IMR-90 (cell line): ENCODE measurements around the gene USP12. TPM values are rescaled to one million over a fixed set of nuclear protein-coding genes. Genes with fewer than 3 reads are reported as not detected.

ENCODE experiments used
- ATAC-seq: fragments of 200-7000 bp; cut with Tn5 transposase; 2 replicates; pipeline ENCODE4 v1.9.1; 2020; ENCODE audit warnings: low read depth, mild to moderate bottlenecking, moderate library complexity
- BruUV-seq: library from RNA; stranded (reverse); fragments of 400-500 nt; replicated peaks from 2 replicates; lab custom pipeline; 2021; lab: Mats Ljungman, UMichigan
- CTCF ChIA-PET: fragments of 300-600 bp; formaldehyde crosslinking; extraction: SDS; loops from one replicate; lab custom pipeline; 2021; ENCODE audit warnings: antibody characterized with exemption; lab: Yijun Ruan, JAX
- POLR2A ChIA-PET: fragments of 300-600 bp; sonication (Branson Sonifier 250); formaldehyde crosslinking; loops from one replicate; lab custom pipeline; 2022; ENCODE audit warnings: antibody characterized with exemption; ENCODE audit not compliant: unreplicated experiment; lab: Charles Lee
- DNase-seq: peaks from one replicate; pipeline ENCODE4 v3.0.0; 2013
- H2AFZ ChIP-seq: replicated peaks from 2 replicates; pipeline ENCODE3; 2013; ENCODE audit warnings: low read length, mild to moderate bottlenecking; ENCODE audit not compliant: poor library complexity
- H2AK5ac ChIP-seq: 2 replicates; pipeline ENCODE4 v1.6.1; 2013; ENCODE audit warnings: low read depth, low read length, inconsistent platforms
- H2AK9ac ChIP-seq: replicated peaks from 2 replicates; pipeline ENCODE3; 2013; ENCODE audit warnings: mild to moderate bottlenecking, low read depth, low read length, moderate library complexity; ENCODE audit not compliant: poor library complexity
- H2BK120ac ChIP-seq: 2 replicates; pipeline ENCODE4 v1.6.1; 2013; ENCODE audit warnings: low read depth, low read length, inconsistent platforms
- H2BK15ac ChIP-seq: 3 replicates; pipeline ENCODE4 v1.6.1; 2013; ENCODE audit warnings: low read depth, low read length, inconsistent platforms
- H2BK20ac ChIP-seq: 2 replicates; pipeline ENCODE4 v1.6.1; 2013; ENCODE audit warnings: low read depth, mild to moderate bottlenecking, inconsistent platforms, low read length, moderate library complexity
- H2BK5ac ChIP-seq: 2 replicates; pipeline ENCODE4 v1.6.1; 2013; ENCODE audit warnings: mild to moderate bottlenecking, low read depth, low read length, inconsistent platforms; ENCODE audit not compliant: poor library complexity, severe bottlenecking
- H3K14ac ChIP-seq: replicated peaks from 2 replicates; pipeline ENCODE4 v1.6.1; 2013; ENCODE audit warnings: low read depth, low read length, inconsistent platforms
- H3K18ac ChIP-seq: 2 replicates; pipeline ENCODE4 v1.6.1; 2013; ENCODE audit warnings: low read depth, low read length, control low read depth
- H3K23ac ChIP-seq: 2 replicates; pipeline ENCODE4 v1.6.1; 2013; ENCODE audit warnings: low read depth, low read length, inconsistent platforms
- H3K27ac ChIP-seq: 2 replicates; pipeline ENCODE4 v1.5.1; 2013; ENCODE audit warnings: mild to moderate bottlenecking, control low read depth, low read length; ENCODE audit not compliant: insufficient read depth
- H3K27me3 ChIP-seq: 2 replicates; pipeline ENCODE4 v1.6.1; 2013; ENCODE audit warnings: low read length; ENCODE audit not compliant: control insufficient read depth, insufficient read depth
- H3K36me3 ChIP-seq: 2 replicates; pipeline ENCODE4 v1.6.1; 2013; ENCODE audit warnings: low read length, mixed read lengths; ENCODE audit not compliant: control insufficient read depth, insufficient read depth
- H3K4ac ChIP-seq: 2 replicates; pipeline ENCODE4 v1.6.1; 2013; ENCODE audit warnings: low read depth, low read length, inconsistent platforms
- H3K4me1 ChIP-seq: 2 replicates; pipeline ENCODE4 v1.6.1; 2013; ENCODE audit warnings: low read length, mixed read lengths; ENCODE audit not compliant: control insufficient read depth, insufficient read depth
- H3K4me2 ChIP-seq: 2 replicates; pipeline ENCODE4 v1.6.1; 2013; ENCODE audit warnings: low read depth, mild to moderate bottlenecking, control low read depth, low read length, moderate library complexity
- H3K4me3 ChIP-seq: 2 replicates; pipeline ENCODE4 v1.5.1; 2013; ENCODE audit warnings: low read depth, mild to moderate bottlenecking, control low read depth, low read length, moderate library complexity; ENCODE audit not compliant: insufficient read depth
- H3K56ac ChIP-seq: 2 replicates; pipeline ENCODE4 v1.6.1; 2013; ENCODE audit warnings: low read length, inconsistent platforms; ENCODE audit not compliant: insufficient read depth; ENCODE audit errors: extremely low read depth
- H3K79me1 ChIP-seq, 2 experiments: 2 replicates each; pipeline ENCODE4 v1.6.1; 2013; ENCODE audit warnings: low read length in 2 of 2, inconsistent platforms in 1 of 2, low read depth in 1 of 2
- H3K9ac ChIP-seq: 2 replicates; pipeline ENCODE4 v1.6.1; 2013; ENCODE audit warnings: low read depth, low read length, control low read depth
- H3K9me1 ChIP-seq: 2 replicates; pipeline ENCODE4 v1.6.1; 2013; ENCODE audit warnings: low read length, inconsistent platforms; ENCODE audit not compliant: insufficient read depth
- H3K9me3 ChIP-seq: 2 replicates; pipeline ENCODE4 v1.6.1; 2013; ENCODE audit warnings: low read length; ENCODE audit not compliant: control insufficient read depth, insufficient read depth
- H4K20me1 ChIP-seq: 2 replicates; pipeline ENCODE4 v1.6.1; 2013; ENCODE audit warnings: low read length, inconsistent platforms; ENCODE audit not compliant: insufficient read depth
- H4K5ac ChIP-seq: 2 replicates; pipeline ENCODE4 v1.6.1; 2013; ENCODE audit warnings: mild to moderate bottlenecking, low read depth, low read length, control low read depth
- H4K8ac ChIP-seq, 2 experiments: 2 replicates each; pipeline ENCODE4 v1.6.1; 2013; ENCODE audit warnings: low read depth in 2 of 2, low read length in 2 of 2, control low read depth in 1 of 2, inconsistent platforms in 1 of 2
- H4K91ac ChIP-seq: 2 replicates; pipeline ENCODE4 v1.6.1; 2013; ENCODE audit warnings: low read depth, low read length, inconsistent platforms; ENCODE audit not compliant: insufficient read depth
- CHD1 ChIP-seq: IDR thresholded peaks from 2 replicates; pipeline ENCODE4 v1.6.1; 2012; ENCODE audit warnings: low read depth, low read length, improper control_type of control experiment
- FOS ChIP-seq: fragments of 150-350 bp; IDR thresholded peaks from 2 replicates; pipeline ENCODE4 v1.6.1; 2016; ENCODE audit warnings: low read depth, low read length
- MXI1 ChIP-seq: IDR thresholded peaks from 2 replicates; pipeline ENCODE4 v1.6.1; 2012; ENCODE audit warnings: low read depth, mild to moderate bottlenecking, low read length, moderate library complexity, borderline replicate concordance
- RAD21 ChIP-seq: IDR thresholded peaks from 2 replicates; pipeline ENCODE4 v1.6.1; 2012; ENCODE audit warnings: low read length, improper control_type of control experiment
- RCOR1 ChIP-seq: IDR thresholded peaks from 2 replicates; pipeline ENCODE4 v1.6.1; 2012; ENCODE audit warnings: mild to moderate bottlenecking, low read length, improper control_type of control experiment; ENCODE audit not compliant: insufficient replicate concordance
- RFX5 ChIP-seq: IDR thresholded peaks from 2 replicates; pipeline ENCODE4 v1.8.0; 2012; ENCODE audit warnings: low read depth, mild to moderate bottlenecking, low read length, moderate library complexity
- SMC3 ChIP-seq: fragments of 150-350 bp; IDR thresholded peaks from 2 replicates; pipeline ENCODE4 v1.6.1; 2016; ENCODE audit warnings: low read depth, mild to moderate bottlenecking, antibody characterized with exemption, low read length, moderate library complexity
- USF2 ChIP-seq: fragments of 150-350 bp; IDR thresholded peaks from 2 replicates; pipeline ENCODE4 v1.6.1; 2017; ENCODE audit warnings: mild to moderate bottlenecking, antibody characterized with exemption, low read length, low read depth
- WGBS, 2 experiments: methylation state at CpG; one replicate each; pipeline versions ENCODE4 v1.1.5 to v1.1.7; 2013; ENCODE audit warnings: missing lambda C conversion rate in 2 of 2; ENCODE audit not compliant: insufficient read length in 1 of 2; ENCODE audit errors: extremely low coverage in 2 of 2; 5-methylcytosine and 5-hydroxymethylcytosine counted together
- dilution Hi-C: fragments of 300-500 bp; cut with HindIII; formaldehyde crosslinking; loops from one replicate; pipeline ENCODE4 v1.14.3; 2018; ENCODE audit warnings: low sequenced_read_pairs; ENCODE audit not compliant: unreplicated experiment
- in situ Hi-C: fragments of 300-500 bp; cut with MboI; formaldehyde crosslinking; loops from 3 replicates; pipeline ENCODE4 v1.14.3; 2019; ENCODE audit warnings: low sequenced_read_pairs, inconsistent platforms, mixed read lengths
- intact Hi-C: fragments of 100-400 bp; cut with micrococcal nuclease; formaldehyde crosslinking; loops from 2 replicates; pipeline ENCODE4 v1.10.0; 2022
- polyA plus RNA-seq, 3 experiments: library from polyadenylated mRNA; depleted of rRNA; stranded (reverse); fragments of >200 nt; gene quantifications; 2 replicates each; pipeline ENCODE4 v1.2.3, GENCODE V29; 2012; ENCODE audit warnings: low replicate concordance in 1 of 3
- total RNA-seq: library from RNA; depleted of rRNA; stranded (reverse); fragments of >200 nt; gene quantifications from 2 replicates; pipeline ENCODE4 v1.2.3, GENCODE V29; 2012

Gene USP12
- total and polyA plus RNA-seq, 2 of the 4 experiments (the other 2 are of a cell fraction) = 11.8 to 16.5 TPM

GRCh38 chr13:27131906-27132305, 39.7 kb downstream of the USP12 start:
- no peak overlapping the region for H3K56ac ChIP-seq
- 0 out of 2 replicates have a peak, but pooled peaks cover 1% of the 10 kb centered on the region for H3K36me3 ChIP-seq
- H2BK120ac ChIP-seq = no peak overlapping the region
- no peaks in the 10 kb centered on the region for H3K27me3 ChIP-seq
- peaks cover 59% of the 10 kb centered on the region for H4K20me1 ChIP-seq
- DNase-seq (no peak), ATAC-seq (no peak)
- H3K4me3 ChIP-seq = no peak overlapping the region
- no peak overlapping the region for H2AK5ac ChIP-seq
- no peak overlapping the region for H3K23ac ChIP-seq
- no peak overlapping the region for H3K14ac ChIP-seq
- no peak overlapping the region for H4K8ac ChIP-seq
- intact Hi-C loops = loop anchor here (5.0 kb wide), 1 partner anchor 35 kb away; no protein-coding TSS in a partner anchor
- in situ Hi-C loops = no loop called here
- H2BK15ac ChIP-seq = no peak overlapping the region
- H2BK5ac ChIP-seq = no peak overlapping the region
- dilution Hi-C loops = no loop called here
- no TSS peak for BruUV-seq
- WGBS, 2 experiments = no CpG with 5 or more reads among the region's 3 CpGs
- no peak overlapping the region for H3K4ac ChIP-seq
- no peak overlapping the region for H4K91ac ChIP-seq
- no peak overlapping the region for H2AK9ac ChIP-seq
- ChIA-PET POLR2A (no interaction called here), CTCF (no interaction called here)
- H3K9me3 ChIP-seq = peaks cover 3% of the 10 kb centered on the region; the same call in 1 of the 2 replicates
- no peak overlapping the region for H3K4me2 ChIP-seq
- no peak overlapping the region for H4K5ac ChIP-seq
- H3K18ac ChIP-seq = no peak overlapping the region
- H3K9ac ChIP-seq = no peak overlapping the region
- peaks cover 19% of the 10 kb centered on the region for H3K4me1 ChIP-seq
- H3K9me1 ChIP-seq = peaks cover 7% of the 10 kb centered on the region
- peaks cover 26 to 77% of the 10 kb centered on the region in 2 experiments for H3K79me1 ChIP-seq
- H2AFZ ChIP-seq = no peak overlapping the region
- no peak overlapping the region for H3K27ac ChIP-seq
- TF ChIP-seq FOS (no peak), RFX5 (no peak), CHD1 (no peak), MXI1 (no peak), SMC3 (no peak), RAD21 (no peak), RCOR1 (no peak), USF2 (no peak)
- H2BK20ac ChIP-seq = no peak overlapping the region
